Activated CD8-positive, alpha-beta T cell treated with anti-CD3 and anti-CD28 coated beads for 36 hours (primary cell): ENCODE measurements around the gene GRID1. TPM values are rescaled to one million over a fixed set of nuclear protein-coding genes. Genes with fewer than 3 reads are reported as not detected.

ENCODE experiments used
- ATAC-seq: fragments of 200-7000 bp; cut with Tn5 transposase; one replicate; pipeline ENCODE4 v1.10.0; 2021; ENCODE audit warnings: mild to moderate bottlenecking, moderate library complexity
- CTCF ChIA-PET: fragments of 350-600 bp; sonication (Branson Sonifier 250); formaldehyde crosslinking; loops from one replicate; lab custom pipeline; 2021; ENCODE audit warnings: antibody characterized with exemption; lab: Charles Lee
- POLR2A ChIA-PET: fragments of 350-600 bp; sonication (Branson Sonifier 250); formaldehyde crosslinking; loops from one replicate; lab custom pipeline; 2021; ENCODE audit warnings: antibody characterized with exemption; lab: Charles Lee
- DNase-seq: peaks from one replicate; pipeline ENCODE4 v3.0.0-alpha.2; 2020
- H3K27ac Mint-ChIP-seq: one replicate; pipeline ENCODE4 v1.8.0; 2021; ENCODE audit warnings: mild to moderate bottlenecking, mixed read lengths
- H3K27me3 Mint-ChIP-seq: one replicate; pipeline ENCODE4 v1.8.0; 2021; ENCODE audit warnings: mixed read lengths
- H3K36me3 Mint-ChIP-seq: one replicate; pipeline ENCODE4 v1.8.0; 2021; ENCODE audit warnings: low read depth, mixed read lengths
- H3K4me1 Mint-ChIP-seq: one replicate; pipeline ENCODE4 v1.8.0; 2021; ENCODE audit warnings: low read depth, mixed read lengths
- H3K4me3 Mint-ChIP-seq: one replicate; pipeline ENCODE4 v1.8.0; 2021; ENCODE audit warnings: mild to moderate bottlenecking, moderate library complexity, mixed read lengths
- H3K9me3 Mint-ChIP-seq: one replicate; pipeline ENCODE4 v1.8.0; 2021; ENCODE audit warnings: mixed read lengths
- intact Hi-C: fragments of 100-400 bp; cut with micrococcal nuclease; formaldehyde crosslinking; loops from one replicate; pipeline ENCODE4 v1.10.0; 2022
- total RNA-seq, 2 experiments: library from RNA; stranded (reverse); gene quantifications; one replicate each; pipeline ENCODE4 v1.2.3, GENCODE V29; 2021
- TF ChIP-seq, protein P1 (sequence below): fragments of 200-600 bp; IDR thresholded peaks from one replicate; pipeline ENCODE4 v1.8.0; 2022; ENCODE audit warnings: antibody characterized with exemption, mild to moderate bottlenecking

Gene GRID1
- total RNA-seq, 2 experiments from 2014 or later: not detected

GRCh38 chr10:85961073-85961472 is 405.5 kb downstream of the GRID1 start:
- Mint-ChIP-seq H3K9me3 (peaks cover 11% of the 10 kb centered on the region), H3K4me1 (no peaks in the 10 kb centered on the region), H3K36me3 (peaks cover 1% of the 10 kb centered on the region), H3K27ac (no peak overlapping the region), H3K4me3 (no peak overlapping the region), H3K27me3 (peaks cover 16% of the 10 kb centered on the region)
- ChIA-PET CTCF (no interaction called here), POLR2A (no interaction called here)
- TF ChIP-seq, protein P1, sequence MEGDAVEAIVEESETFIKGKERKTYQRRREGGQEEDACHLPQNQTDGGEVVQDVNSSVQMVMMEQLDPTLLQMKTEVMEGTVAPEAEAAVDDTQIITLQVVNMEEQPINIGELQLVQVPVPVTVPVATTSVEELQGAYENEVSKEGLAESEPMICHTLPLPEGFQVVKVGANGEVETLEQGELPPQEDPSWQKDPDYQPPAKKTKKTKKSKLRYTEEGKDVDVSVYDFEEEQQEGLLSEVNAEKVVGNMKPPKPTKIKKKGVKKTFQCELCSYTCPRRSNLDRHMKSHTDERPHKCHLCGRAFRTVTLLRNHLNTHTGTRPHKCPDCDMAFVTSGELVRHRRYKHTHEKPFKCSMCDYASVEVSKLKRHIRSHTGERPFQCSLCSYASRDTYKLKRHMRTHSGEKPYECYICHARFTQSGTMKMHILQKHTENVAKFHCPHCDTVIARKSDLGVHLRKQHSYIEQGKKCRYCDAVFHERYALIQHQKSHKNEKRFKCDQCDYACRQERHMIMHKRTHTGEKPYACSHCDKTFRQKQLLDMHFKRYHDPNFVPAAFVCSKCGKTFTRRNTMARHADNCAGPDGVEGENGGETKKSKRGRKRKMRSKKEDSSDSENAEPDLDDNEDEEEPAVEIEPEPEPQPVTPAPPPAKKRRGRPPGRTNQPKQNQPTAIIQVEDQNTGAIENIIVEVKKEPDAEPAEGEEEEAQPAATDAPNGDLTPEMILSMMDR: no peak
- ATAC-seq (no peak), DNase-seq (no peak)
- intact Hi-C loops: no loop called here

- TF ChIP-seq, protein P1: no peak
- intact Hi-C loops: no loop called here
- Mint-ChIP-seq H3K9me3 (peaks cover 10% of the 10 kb centered on the region), H3K4me1 (no peaks in the 10 kb centered on the region), H3K27me3 (peaks cover 14% of the 10 kb centered on the region), H3K27ac (no peak overlapping the region), H3K4me3 (no peak overlapping the region), H3K36me3 (peaks cover 1% of the 10 kb centered on the region)
- POLR2A ChIA-PET: no interaction called here
- CTCF ChIA-PET: no interaction called here
- no peak for DNase-seq
- ATAC-seq: no peak
Measured at GRCh38 chr10:85959239-85959638, 407.4 kb downstream of the GRID1 start.

GRCh38 chr10:85950921-85951320 is 415.7 kb downstream of the GRID1 start:
- DNase-seq: no peak
- TF ChIP-seq, protein P1: no peak
- Mint-ChIP-seq H3K4me1 (no peaks in the 10 kb centered on the region), H3K36me3 (no peaks in the 10 kb centered on the region), H3K4me3 (no peak overlapping the region), H3K9me3 (no peaks in the 10 kb centered on the region), H3K27ac (no peak overlapping the region), H3K27me3 (peaks cover 10% of the 10 kb centered on the region)
- intact Hi-C loops: no loop called here
- ChIA-PET POLR2A (no interaction called here), CTCF (no interaction called here)
- no peak for ATAC-seq

DNA sequence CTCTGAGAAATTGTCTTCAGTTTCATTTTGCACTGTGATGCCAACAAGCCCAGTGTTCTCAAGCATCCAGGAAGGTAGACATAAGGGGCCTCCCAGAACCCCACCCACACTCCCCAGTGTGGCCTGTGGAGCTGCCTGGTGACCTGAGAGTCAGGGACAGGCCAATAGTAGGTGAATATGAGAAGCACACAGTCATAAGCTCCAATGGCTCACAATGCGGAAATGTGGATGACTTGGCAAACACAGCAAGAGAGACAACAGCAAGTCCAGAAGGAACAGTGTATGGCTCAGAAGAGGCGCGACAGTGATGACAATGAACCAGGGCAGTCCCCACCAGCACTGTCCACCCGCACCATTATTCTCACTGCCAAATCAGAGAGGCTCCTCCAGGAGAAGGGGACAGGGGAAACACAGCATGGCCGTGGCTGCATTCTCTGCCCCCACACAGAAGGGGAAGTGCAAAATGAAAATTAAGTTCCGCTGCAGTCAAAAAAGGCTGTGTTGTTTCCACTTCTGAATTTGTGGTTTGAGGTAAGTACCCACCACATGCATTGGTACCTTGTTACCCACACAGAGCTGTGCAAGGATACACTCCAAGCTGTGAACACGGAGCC is 419.8 kb downstream of the GRID1 start:
- H3K4me1 Mint-ChIP-seq: no peaks in the 10 kb centered on the region
- H3K27ac Mint-ChIP-seq: no peak overlapping the region
- H3K4me3 Mint-ChIP-seq: no peak overlapping the region
- no peak for DNase-seq
- no peaks in the 10 kb centered on the region for H3K9me3 Mint-ChIP-seq
- ChIA-PET POLR2A (no interaction called here), CTCF (no interaction called here)
- ATAC-seq: no peak
- intact Hi-C loops: no loop called here
- peaks cover 14% of the 10 kb centered on the region for H3K27me3 Mint-ChIP-seq
- TF ChIP-seq, protein P1: no peak
- no peaks in the 10 kb centered on the region for H3K36me3 Mint-ChIP-seq

- H3K4me1 Mint-ChIP-seq: no peaks in the 10 kb centered on the region
- ChIA-PET POLR2A (no interaction called here), CTCF (no interaction called here)
- no peaks in the 10 kb centered on the region for H3K9me3 Mint-ChIP-seq
- H3K27ac Mint-ChIP-seq: no peak overlapping the region
- no peak for DNase-seq
- peaks cover 2% of the 10 kb centered on the region for H3K27me3 Mint-ChIP-seq
- ATAC-seq: no peak
- H3K4me3 Mint-ChIP-seq: no peak overlapping the region
- intact Hi-C loops: no loop called here
- TF ChIP-seq, protein P1: no peak
- no peaks in the 10 kb centered on the region for H3K36me3 Mint-ChIP-seq
Measured at GRCh38 chr10:85936161-85936560, 430.4 kb downstream of the GRID1 start.
